H1 (cell line): ENCODE data around the gene TOB1. TPM values are rescaled to one million over a fixed set of nuclear protein-coding genes. Genes with fewer than 3 reads are reported as not detected.

Experiments used
- JUND ChIP-seq: IDR thresholded peaks from 2 replicates; pipeline ENCODE4 v1.6.1; 2011; ENCODE audit warnings: mild to moderate bottlenecking, improper control_type of control experiment, low read length
- NRF1 ChIP-seq: IDR thresholded peaks from 2 replicates; pipeline ENCODE4 v1.6.1; 2011; ENCODE audit warnings: mild to moderate bottlenecking, low read depth, low read length, improper control_type of control experiment
- polyA plus RNA-seq, 7 experiments: library from polyadenylated mRNA; depleted of rRNA in 3 of 7; stranded (reverse) in 5 of 7; unstranded in 2 of 7; fragments of >200 nt in 5 of 7; fragments of 200-250 nt in 2 of 7; gene quantifications; 1 replicate in 5 of 7; 2 replicates in 1 of 7; 4 replicates in 1 of 7; pipeline versions ENCODE4 v1.2.1 to v1.2.3, GENCODE V29; 2011 to 2013; ENCODE audit warnings: missing spikeins in 2 of 7, mixed read lengths in 2 of 7
- total RNA-seq: library from RNA; stranded (reverse); fragmentation: NEBNext Ultra II Directional; extraction: Animal tissue kit (Norgen Biotek cat#: 25700); gene quantifications from 2 replicates; pipeline ENCODE4 v1.2.1, GENCODE V29; 2021

Gene TOB1
- total and polyA plus RNA-seq, 2 of the 8 experiments (the other 6 are each of a cell fraction or from before 2014, with no cell fraction given), result 14.4 to 20.8 TPM

- TF ChIP-seq JUND (no peak), NRF1 (no peak)
Measured at GRCh38 chr17:50832267-50832863, 33.8 kb downstream of the TOB1 start (continued).
